Effector CD4-positive, alpha-beta T cell (primary cell): ENCODE results near the gene SPDYE18.
A peak's percentile ranks its signal among the peaks of the same experiment; 100 is the strongest.
"Not testable (repeated sequence)": the region's sequence is repeated elsewhere in the genome, so short reads cannot be mapped to it uniquely, and the experiment has no call there.

ENCODE experiments used
- DNase-seq: peaks from one replicate; pipeline ENCODE4 v3.0.0-alpha.2; 2020
- total RNA-seq: gene quantifications from one replicate; lab custom pipeline; 2026; lab: John Stamatoyannopoulos, UW

SPDYE18 gene, protein sequence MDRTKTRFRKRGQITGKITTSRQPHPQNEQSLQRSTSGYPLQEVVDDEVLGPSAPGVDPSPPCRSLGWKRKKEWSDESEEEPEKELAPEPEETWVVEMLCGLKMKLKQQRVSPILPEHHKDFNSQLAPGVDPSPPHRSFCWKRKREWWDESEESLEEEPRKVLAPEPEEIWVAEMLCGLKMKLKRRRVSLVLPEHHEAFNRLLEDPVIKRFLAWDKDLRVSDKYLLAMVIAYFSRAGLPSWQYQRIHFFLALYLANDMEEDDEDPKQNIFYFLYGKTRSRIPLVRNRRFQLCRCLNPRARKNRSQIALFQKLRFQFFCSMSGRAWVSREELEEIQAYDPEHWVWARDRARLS
- 2.6 reads per million, percentile 8 among the genes with 10 or more reads in this experiment for total RNA-seq

DNA sequence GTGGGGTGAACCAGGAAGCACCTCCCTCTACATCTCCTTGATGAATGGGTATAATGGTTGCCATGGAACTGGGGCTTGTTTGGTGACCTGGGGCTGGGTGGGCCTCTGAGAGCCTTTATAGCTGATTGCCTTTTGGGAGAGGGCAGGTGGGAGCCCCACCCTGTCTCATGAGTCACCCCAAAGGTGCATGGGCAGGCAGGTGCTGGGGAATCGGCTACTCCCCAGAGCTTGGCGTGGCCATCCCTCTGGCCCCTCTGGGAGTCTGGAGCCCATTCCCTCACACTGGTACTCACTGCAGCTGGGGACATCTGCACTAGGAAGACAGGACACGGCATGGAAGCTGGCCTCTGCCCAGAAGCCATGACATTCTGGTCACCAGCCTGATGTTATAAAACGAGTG is at the start of gene SPDYE18:
Gene SPDYE18, minus strand, starts transcription at position 2 of the 400 bp plus-strand sequence. CDS start 2,046 bp downstream, outside the sequence.
- not testable (repeated sequence) for DNase-seq

DNA sequence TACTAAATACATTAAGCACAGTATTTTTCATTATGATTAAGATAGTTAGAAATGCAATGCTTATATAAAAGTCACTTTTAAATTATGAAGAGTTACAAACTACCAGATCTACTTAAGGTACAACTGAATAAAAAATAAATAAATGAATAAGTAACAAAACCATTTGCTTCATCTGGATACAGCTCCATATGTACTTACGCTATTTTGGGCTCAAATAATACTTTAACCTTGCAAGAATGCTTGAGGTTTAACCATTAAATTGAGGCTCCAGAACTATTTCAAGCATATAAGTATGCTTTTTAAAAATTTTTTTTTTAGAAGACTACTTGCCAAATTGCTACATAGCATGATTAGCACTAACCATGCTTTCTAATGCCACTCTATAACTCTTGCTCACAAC is 46.0 kb upstream of the SPDYE18 start:
- DNase-seq, result not testable (repeated sequence)

DNA sequence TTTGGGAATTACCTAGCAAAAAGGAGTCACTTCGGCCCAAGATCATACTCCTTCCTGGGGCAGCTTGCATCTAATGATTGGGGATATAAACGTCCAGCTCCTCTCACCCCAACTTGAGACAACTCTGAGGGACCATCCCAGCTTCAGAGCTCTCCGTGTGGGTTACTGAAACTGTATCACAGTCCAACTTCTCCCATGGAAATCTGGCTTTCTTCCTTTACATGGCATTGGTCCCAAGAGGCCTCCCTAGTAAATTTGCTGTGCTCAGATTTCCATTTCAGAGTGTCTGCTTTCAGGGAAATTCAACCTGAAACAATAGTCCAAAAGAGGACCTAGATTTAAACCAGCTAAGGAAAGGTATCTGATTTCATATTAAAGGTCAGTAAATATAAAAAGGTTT is 45.3 kb upstream of the SPDYE18 start:
- DNase-seq, result not testable (repeated sequence)

DNA sequence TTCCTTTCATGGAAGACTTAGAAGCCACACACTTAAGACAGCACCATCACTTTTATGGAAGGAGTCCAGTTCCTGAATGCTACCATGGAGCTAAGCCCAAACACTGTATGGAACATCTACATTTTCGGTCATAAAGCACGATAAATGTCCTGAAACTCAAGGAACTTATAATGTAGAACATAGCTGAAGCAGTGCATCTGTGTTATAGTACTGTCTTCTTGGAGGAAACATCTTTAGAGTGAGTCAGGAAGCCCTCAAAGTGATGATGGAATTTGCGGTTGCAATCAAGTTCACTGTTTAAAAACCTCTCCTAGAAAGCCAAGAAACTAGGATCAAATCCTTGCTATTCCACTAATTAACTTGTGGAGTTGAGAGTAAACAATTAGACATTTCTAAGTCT is 43.5 kb upstream of the SPDYE18 start:
- DNase-seq, result not testable (repeated sequence)

DNA sequence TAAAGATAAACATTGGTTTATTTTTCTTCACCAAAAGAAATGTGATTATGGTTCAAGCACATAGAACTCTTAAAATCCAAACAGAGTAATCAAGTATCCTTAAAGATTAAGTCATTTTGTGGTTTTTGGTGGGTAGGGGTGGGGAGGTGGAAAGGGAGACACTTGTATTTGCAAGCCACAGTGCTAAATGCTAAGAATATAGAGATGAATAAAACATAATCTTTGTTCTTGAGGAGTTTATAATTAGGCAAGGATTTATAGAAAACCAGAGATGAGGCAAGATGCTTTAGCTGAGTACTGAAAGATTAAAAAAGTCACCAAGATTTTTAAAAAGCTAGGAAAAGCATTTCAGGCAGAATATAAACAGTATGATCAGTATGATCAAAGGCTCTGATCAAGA is 40.3 kb upstream of the SPDYE18 start:
- not testable (repeated sequence) for DNase-seq

DNA sequence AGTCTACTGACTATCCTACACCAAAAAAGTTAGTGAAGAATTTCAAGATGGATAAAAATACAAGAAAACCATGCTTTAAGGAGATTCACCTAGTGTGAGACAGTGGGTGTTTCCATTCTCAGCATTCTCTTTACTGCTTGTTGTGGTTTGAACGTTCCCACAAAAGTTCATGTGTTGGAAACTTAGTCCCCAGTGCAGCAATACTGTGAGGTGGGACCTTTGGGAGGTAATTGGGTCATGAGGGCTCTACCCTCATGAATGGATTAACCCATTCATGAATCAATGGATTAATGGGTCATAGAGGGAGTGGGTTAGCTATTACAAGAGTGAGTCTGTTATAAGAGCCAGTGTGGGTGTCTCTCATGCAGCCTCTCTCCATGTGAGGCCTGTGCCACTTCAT is 38.8 kb upstream of the SPDYE18 start:
- DNase-seq, result not testable (repeated sequence)

DNA sequence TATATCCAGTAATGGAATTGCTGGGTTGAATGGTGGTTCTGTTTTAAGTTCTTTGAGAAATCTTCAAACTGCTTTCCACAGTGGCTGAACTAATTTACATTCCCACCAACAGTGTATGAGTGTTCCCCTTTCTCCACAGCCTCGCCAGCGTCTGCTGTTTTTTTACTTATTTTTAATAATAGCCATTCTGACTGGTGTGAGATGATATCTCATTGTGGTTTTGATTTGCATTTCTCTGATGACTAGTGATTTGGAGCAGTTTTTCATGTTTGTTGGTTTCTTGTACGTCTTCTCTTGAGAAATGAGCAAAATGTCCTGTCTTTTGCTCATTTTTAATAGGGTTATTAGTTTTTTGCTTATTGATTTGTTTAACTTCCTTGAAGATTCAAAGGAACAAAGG is 38.1 kb upstream of the SPDYE18 start:
- not testable (repeated sequence) for DNase-seq

DNA sequence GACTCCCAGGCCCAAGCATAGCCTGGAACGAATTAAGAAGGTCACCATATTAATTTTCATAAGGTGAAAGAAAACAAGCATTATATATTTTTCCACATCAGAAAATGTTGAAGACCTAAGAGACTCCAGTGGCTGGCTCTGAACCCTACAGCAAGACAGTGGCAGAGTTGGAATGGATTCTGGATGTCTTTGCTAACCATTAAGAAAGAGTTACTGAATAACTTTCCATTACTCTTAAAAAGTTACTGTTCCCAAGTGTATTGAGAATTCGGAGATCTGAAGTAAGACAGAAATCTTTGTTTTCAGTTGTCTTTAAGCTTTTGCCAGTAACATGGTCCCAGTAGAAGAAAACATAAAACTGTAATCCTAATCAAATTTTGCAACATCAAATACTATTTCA is 29.9 kb upstream of the SPDYE18 start:
- DNase-seq, result not testable (repeated sequence)

DNA sequence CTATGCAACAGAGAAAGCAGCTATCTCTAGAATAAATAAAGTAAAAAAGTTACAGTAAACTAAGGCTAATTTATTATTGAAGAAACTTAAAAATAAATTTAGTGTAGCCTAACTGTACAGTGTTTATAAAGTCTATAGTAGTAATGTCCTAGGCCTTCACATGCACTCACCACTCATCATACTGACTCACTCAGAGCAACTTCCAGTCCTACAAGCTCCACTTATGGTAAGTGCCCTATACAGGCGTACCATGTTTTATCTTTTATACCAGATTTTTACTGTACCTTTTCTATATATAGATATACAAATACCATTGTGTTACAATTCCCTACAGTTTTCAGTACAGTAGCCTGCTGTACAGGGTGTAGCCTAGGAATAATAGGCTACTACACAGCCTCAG is 19.8 kb upstream of the SPDYE18 start:
- not testable (repeated sequence) for DNase-seq

DNA sequence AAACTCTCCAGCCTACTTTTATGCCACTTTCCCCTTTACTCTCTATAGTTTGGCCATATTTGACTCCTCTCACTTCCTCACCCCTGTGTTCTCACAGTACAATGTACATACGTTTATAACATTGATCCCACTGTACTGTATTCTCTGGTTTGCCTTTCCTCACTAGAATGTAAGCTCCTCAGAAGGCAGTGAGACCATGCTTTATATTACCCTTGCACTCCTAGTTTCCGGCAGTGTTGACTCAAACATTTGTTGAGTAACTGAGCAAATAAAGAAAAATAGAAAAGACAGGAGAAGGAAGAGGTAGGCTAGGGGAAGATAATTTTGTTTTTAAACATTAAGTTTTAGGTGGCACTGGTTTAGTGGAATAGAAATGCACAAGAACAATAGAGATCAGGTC is 17.9 kb upstream of the SPDYE18 start:
- not testable (repeated sequence) for DNase-seq

DNA sequence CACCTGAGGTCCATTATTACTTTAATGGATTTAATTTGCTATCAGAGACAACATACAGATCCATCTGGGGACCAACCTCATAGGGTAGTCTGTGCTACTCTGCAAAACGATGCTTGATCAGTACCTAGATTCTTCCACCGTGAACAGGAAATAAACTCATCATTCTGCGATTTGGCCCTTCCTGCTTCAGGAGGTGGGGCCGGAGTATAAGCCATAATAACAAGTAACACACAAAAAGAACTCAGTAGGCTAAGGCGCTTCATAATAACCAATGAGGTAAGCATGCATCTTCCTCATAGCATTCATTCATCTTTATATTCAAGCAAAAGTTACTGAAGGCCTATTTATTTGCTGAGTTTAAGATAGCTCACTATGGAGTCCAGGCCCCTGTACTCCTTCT is 17.3 kb upstream of the SPDYE18 start:
- DNase-seq, result not testable (repeated sequence)

DNA sequence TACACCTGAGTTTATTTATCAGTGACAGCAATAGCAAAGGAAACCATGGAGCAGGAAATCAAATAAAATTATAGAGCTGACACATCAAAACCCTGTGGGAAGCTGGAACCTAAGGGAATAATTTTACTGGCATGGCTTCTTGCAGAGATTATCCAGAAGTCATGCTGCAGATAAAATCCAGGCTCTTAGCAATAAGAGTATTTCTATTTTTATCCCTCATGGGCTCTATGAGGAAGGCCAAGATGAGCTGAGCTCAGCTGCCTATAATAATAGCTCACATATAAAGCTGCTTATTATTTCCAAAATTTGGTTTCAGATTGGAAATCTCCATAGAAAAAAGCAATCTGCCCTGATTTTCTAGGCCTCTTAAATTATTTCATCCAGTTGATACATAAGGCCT is 16.8 kb upstream of the SPDYE18 start:
- DNase-seq, result not testable (repeated sequence)

DNA sequence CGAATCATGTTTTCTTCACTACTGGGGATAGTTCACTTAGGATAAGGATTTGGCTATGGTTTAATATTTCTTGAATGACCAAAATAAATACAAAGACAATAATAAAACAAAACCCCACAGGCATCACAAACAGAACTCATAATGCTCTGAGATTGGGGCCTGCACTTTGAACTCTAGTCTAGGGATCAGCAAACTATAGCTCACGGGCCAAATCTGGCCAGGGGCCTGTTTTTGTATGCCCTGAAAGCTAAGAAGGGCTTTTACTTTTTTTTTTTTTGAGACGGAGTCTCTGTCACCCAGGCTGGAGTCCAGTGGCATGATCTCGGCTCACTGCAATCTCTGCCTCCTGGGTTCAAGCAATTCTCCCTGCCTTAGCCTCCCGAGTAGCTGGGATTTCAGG is 14.7 kb upstream of the SPDYE18 start:
- DNase-seq, result not testable (repeated sequence)

DNA sequence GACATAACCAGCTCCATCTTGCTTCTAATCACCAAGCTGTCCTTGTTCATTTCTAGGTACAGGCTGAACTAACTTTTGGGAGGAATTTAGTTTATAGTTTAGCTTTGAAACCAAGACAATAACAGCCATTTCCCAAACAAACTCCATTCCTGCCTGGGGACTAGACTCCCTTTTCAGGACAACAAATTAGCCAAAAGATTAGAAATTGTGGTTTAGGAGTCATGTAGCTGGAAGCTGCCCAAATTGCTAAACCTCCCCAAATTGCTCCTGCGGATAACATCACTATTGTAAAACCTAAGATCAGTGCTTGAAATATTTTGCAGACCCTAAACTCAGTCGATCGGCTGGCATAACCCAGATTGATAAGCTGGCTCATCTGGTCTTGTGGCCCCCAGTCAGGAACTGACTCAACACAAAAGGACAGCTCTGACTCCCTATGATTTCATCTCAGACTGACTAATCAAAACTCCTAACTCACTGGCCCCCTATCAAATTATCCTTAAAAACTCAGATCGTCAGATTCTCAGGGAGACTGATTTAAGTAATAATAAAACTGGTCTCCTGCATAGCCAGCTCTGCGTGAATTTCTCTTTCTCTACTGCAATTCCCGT is 12.5 kb upstream of the SPDYE18 start:
- DNase-seq, result not testable (repeated sequence)

DNA sequence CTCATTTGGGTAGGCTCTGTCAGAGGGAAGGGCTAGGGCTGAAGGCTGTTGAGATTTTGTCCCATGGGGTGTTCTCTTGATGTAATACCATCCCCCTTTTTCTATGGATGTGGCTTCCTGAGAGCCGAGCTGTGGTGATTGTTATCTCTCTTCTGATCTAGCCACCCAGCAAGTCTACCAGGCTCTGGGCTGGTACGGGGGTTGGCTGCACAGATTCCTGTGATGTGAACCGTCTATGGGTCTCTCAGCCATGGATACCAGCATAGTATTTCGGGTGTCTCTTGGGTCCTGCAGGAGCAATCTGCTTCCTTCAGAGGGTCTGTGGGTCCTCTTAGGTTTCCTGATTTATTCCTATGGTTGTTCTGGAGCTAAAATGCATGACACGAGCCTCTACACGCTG is 8.8 kb upstream of the SPDYE18 start:
- not testable (repeated sequence) for DNase-seq

DNA sequence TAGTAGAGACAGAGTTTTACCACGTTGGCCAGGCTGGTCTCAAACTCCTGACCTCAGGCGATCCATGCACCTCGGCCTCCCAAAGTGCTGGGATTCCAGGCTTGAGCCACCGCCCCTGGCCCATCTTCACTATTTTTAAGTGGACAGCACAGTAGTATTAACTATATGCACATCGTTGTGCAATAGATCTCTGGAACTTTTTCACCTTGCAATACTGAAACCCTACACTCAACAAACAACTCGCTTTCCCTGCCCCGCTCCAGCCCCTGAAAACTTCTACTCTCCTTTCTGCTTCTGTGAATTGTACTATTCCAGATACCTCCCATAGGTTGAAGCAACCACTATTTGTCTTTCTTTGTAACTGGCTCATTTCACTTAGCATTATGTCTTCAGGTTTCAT is 3.5 kb upstream of the SPDYE18 start:
- not testable (repeated sequence) for DNase-seq

DNA sequence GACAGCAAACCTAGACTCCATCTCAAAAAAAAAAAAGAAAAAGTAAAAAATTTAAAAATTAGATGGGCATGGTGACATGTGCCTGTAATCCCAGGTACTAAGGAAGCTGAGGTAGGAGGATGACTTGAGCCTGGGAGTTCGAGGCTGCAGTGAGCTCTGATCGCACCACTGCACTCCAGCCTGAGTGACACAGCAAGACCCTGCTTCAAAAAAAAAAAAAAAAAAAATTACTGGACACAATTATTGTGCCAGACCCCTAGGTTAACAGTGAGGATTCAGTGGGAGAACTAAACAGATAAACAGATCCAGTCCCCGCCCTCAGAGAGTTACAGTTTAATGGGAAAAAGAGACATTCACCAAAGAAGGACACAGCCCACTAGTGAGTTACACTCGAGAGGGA is 1.4 kb upstream of the SPDYE18 start:
- not testable (repeated sequence) for DNase-seq

DNA sequence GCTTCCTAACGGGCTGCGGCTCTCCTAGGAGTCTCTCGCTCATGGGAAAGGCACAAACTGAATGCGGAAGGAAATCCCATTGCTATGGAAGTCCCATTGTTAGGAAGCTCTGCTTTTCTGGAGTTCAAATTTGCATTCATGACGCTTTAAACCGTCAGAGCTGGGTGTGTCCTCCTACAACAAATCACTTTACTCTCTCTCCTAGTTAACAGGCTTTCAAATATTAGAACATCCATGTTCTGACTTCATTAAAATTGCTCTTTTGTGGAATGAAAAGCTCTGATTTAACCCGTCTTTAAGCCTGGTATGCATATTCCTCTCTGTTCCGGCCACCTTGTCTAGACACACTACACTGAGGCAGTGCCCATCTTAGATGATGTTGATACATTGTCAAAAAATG is 30.1 kb downstream of the SPDYE18 start, which contains the start of gene SPDYE17:
Gene SPDYE17, minus strand, starts transcription at position 101 of the 400 bp plus-strand sequence. CDS start 1,791 bp downstream, outside the sequence.
- DNase-seq, result not testable (repeated sequence)

DNA sequence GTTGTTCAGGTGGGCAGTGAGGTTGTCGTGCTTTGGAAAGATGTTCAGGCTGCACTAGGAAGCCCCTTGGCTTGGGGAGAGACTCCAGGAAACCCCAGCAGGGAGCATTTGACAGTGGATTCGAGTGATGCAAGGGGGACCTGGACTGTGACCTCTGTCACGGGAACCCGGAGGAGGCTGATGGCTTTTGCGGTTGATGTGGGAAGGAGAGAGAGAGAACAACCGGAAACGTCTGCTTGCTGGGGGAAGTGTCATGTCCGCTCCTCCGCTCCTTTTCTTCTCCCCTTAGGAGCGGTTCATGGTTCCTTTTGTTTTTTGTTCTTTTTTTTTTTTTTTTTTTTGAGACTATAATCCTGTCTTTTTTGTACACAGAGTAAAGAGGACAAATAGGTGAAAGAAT is 36.0 kb downstream of the SPDYE18 start:
- DNase-seq, result not testable (repeated sequence)

DNA sequence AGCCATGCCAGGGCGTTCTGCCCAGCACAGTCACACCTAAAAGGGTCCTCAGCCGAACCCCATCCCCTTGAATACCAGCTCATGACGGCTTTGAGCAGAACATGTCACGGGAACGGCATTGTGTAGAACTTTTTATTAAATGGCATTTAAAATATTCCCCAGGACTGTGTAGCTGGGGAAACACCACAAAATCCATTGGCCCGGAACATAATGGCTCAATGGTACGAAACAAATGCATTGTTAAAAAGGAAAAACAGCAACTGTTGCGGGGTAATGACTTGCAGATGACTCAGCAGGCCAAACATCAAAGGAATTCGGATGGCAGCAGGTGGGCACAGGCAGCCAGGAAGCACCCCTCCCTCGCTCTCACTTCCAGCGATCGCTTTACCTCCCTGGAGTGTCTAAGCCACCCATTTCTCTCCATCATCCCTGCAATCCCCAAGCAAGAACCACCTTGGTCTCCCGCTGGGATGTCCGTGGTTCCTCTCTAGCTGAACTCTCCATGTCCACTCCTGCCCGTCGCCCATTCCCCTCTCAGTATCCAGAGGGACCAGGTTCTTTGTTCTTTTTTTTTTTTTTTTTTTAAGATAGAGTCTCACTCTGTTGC is 52.2 kb downstream of the SPDYE18 start:
- DNase-seq, result not testable (repeated sequence)

DNA sequence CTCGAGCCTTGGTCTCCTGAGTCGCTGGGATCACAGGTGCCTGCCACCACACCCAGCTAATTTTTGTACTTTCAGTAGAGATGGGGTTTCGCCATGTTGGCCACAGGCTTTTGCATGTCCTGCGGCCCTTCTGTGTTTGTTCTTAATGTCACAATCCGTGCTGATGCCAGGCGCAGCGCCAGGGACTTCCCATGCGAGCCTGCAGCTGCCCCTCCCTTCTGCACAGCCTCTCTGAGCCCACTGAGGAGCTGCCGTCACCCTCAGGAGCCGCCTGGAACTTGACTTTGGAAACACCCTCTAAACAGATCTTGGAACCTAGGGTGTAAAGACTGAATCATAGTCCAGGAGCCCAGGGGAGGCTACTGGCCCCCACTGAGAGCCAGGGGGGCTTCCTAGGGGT is 54.4 kb downstream of the SPDYE18 start:
- DNase-seq, result not testable (repeated sequence)

DNA sequence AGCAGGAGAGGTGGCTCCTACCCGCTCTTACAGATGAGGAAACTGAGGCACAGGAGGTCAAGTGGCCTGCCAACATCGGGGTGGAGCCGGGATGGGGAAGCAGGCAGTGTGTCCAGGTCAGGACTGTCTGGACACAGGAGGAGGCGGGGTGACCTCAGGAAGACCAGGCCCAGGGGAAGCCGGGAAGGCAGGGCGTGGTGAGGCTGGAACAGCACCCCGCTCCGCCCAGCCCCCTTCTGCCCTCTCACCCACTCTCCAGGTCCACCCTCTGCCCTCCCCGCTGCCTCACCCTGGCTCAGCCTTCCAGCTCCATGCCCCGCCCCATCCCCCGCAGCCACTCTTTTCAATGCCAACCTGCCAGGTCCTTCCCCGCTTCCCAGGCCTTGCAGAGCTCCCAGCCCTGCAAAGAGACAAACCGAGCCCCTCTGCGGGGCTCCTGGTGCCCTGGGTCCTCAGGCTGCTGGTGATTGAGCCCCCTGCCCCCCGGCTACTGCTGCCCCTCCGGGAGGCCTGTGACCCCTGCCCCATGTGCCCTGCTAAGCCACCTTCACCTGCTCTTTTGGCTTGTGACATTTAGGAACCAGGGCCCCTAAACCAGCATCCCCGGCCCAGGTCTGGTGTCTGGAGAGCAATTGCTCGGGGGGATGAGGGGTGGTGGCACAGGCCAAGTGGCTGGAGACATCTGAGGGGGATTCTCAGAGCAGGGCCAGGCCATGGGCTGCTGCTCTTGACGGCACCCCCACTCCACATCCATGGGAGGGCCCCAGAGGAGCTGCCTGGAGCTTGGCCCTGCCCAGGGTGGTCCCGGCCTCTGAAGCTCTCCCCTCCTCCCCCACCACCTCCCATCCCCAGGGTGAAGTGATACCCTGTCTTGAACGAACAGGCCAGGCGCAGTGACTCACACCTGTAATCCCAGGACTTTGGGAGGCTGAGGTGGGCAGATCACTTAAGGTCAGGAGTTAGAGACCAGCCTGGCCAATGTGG is 55.9 kb downstream of the SPDYE18 start:
- DNase-seq, result not testable (repeated sequence)
